HG02588 (cell line): Measurements from ENCODE around the gene GBF1.
"Not testable (repeated sequence)": the region's sequence is repeated elsewhere in the genome, so short reads cannot be mapped to it uniquely, and the experiment has no call there.

Experiments
- ATAC-seq: cut with Tn5 transposase; IDR thresholded peaks from one replicate; pipeline ENCODE4 v1.9.1; 2021; ENCODE audit warnings: mild to moderate bottlenecking, moderate library complexity; ENCODE audit not compliant: unreplicated experiment

Gene GBF1

DNA sequence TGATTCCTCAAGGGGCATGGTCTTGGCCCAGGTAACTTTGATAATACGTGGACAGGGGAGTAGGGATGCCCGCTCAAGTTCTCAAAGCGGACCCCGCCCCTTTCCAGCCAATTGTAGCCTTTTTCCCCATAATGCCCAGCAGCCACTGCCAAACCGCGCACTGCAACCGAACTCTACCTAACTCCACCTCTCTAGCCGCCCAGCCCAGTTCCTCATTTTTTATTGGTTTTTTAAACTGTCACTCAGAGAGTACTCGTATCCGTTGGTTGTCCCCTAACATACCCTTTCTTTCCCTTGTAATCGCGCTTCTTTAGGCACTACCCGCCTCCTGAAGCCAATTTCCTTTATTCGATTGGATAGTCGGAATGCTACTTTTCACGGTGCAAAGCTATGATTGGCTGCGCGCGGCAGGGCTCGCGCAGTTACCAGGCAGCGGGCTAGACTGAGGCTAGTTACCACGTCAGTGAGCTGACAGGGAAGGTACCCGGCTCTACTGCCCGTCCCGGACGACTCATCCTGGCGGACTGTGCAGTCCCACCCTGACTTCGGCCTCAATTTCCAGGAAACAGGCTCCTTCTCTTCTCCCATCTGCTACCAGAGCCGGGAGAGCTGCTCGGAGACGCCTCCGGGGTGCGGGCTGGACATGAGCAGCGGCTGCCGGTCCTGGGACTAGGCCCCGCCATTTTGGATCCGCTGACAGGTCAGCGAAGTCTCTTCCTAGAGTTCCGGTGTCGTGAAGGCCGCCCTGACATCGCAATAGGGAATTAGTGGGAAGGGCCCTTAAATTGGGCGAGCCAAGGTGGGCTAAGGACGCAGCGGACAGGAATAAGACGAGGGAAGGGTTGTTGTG is at the start of gene GBF1:
Gene GBF1 (plus strand): TSS at position 451 of the 850 bp plus-strand sequence. CDS start 13,407 bp downstream, outside the sequence.
- ATAC-seq = peak; percentile 88

- ATAC-seq = no peak
Observed at GRCh38 chr10:102196893-102197292, 48.4 kb upstream of the GBF1 start.

DNA sequence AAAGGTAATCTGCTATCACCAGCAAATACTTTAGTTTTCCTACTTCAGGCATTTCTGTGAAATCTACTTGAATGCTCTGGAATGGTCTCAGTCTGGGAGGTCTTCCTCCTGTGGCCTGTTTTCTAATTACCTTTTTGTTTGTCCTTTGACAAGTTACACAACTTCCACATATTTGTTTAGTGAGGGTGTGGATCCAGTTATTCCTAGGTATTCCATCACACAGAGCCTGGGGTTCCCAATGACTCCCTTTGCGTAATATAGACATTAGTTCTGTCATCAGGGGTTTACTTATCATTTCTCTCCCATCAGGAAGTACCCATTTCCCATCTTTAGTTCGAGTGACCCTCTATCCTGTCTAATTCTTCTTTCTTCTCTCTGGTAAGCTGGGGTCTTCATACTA is 47.3 kb upstream of the GBF1 start:
- no peak for ATAC-seq

DNA sequence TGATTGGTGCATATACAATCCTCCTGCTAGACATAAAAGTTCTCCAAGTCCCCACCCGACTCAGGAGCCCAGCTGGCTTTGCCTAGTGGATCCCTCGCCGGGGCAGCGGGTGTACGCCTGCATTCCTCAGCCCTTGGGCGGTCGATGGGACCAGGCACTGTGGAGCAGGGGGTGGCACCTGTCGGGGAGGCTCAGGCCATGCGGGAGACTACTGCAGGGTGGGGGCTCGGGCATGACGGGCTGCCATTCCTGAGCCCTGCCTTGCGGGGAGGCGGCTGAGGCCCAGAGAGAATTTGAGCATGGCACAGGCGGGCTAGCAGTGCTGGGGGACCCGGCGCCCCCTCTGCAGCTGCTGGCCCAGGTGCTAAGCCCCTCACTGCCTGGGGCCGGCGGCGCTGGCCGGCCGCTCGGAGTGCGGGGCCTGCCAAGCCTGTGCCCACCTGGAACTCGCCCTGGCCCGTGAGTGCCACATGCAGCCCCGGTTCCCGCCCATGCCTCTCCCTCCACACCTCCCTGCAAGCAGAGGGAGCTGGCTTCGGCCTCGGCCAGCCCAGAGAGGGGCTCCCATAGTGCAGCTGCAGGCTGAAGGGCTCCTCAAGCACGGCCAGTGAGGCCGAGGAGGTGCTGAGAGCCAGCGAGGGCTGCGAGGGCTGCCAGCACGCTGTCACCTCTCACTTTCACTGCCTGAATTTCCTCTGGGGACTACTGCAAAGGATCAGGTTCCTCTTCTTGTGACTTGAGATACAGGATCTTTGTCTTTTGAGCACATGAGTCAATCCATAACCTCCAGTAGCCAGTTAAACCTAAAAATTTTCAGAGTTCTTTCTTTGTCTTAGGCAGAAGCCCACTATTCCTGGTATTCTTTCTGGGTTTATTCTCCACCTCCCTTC is 44.3 kb upstream of the GBF1 start:
- ATAC-seq = no peak

DNA sequence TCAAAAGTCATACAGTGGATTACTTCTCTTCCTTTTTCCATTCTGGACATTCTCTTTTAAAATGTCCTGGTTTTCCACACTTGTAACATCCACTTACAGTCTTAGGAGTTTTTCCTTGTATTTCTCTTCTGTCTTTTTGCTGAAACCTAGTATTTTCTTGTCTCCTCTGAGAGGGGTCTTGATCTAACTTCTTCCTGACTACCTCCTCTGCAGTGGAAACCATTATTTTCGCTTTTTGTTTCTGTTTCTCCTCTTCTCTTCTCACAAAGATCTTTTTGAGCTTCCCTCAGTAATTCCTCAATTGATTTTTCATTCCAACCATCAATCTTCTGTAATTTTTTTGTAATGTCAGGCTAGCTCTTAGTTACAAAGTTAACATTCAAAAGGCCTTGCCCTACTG is 42.9 kb upstream of the GBF1 start:
- ATAC-seq = no peak

DNA sequence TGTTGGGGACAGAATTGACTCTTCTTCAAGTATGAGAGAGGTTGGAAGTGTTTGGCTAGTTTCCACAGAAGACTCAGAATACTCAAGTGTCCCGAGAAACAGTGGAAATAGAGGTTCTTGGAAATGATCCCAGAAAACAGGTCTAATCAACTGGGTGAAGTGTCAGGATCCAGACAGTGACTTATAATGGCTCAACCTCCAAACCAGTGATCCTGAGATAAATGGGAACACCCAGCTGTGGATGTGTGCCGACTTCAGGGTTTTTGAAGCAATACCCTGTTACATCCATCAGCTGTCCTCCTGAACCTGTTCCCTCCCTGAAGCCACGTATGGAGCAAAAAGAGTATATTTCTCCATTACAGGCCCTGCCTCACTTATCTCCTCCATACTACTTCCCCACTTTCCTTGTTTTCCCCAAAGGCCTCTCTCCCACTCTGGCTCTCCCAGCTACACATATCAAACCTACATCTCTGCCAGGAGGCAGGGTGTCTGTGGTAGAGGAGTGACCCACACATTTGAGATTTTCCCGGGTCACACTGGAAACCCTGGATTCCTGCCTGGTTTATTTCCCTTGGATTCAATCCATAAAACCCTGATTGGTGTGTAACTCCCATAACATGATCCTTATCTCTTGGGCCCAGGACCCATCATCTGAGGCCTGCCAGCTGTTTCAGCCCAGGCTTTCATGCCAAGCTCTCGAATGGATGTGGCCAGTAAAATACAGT is 36.9 kb upstream of the GBF1 start:
- ATAC-seq = no peak

DNA sequence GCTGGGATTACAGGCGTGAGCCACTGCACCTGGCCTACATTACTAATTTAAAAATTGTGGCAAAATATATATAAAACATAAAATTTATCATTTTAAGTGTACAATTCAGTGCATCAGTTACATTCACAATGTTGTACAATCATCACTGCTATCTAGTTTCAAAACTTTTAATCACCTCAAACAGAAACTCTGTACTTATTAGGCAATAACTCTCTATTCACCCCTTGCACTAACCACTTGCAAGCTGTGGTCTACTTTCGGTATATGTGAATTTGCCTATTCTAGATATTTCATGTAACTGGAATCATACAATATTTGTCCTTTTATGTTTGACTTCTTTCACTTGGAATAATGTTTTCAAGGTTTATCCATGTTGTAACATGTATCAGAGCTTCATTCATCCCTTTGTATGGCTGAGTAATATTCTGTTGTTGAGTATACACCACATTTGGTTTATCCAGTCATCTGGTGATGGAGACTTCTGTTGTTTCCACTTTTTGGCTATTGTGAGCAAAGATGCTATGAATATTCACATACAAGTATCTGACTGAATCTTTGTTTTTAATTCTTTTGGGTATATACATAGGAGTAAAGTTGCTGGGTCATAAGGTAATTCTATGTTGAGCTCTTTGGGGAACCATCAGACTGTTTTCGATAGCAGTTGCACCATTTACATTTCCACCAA is 33.6 kb upstream of the GBF1 start:
- ATAC-seq = no peak

DNA sequence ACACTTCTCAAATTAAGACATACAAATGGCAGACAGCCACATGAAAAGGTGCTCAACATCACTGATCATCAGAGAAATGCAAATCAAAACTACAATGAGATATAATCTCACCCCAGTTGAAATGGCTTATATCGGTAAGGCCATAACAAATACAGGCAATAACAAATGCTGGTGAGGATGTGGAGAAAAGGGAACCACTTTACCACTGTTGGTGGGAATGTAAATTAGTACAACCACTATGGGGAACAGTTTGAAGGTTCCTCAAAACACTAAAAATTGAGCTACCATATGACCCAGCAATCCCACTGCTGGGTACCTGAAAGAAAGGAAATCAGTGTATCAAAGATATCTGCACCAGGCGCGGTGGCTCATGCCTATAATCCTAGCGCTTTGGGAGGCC is 31.7 kb upstream of the GBF1 start:
- not testable (repeated sequence) for ATAC-seq

DNA sequence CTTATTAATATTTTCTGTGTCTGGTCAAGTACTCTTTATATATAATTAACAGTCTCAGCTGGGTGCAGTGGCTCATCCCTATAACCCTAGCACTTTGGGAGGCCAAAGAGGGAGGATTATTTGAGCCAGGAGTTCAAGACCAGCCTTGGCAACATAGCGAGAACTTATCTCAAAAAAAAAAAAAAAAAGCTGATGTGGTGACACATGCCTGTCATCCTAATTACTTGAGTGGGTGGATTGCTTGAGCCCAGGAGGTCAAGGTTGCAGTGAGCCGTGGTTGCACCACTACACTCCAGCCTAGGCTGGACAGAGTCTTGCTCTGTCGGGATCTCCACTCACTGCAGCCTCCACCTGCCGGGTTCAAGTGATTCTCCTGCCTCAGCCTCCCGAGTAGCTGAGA is 26.0 kb upstream of the GBF1 start:
- ATAC-seq = no peak

- ATAC-seq = no peak
Observed at GRCh38 chr10:102220612-102221011, 24.7 kb upstream of the GBF1 start.

DNA sequence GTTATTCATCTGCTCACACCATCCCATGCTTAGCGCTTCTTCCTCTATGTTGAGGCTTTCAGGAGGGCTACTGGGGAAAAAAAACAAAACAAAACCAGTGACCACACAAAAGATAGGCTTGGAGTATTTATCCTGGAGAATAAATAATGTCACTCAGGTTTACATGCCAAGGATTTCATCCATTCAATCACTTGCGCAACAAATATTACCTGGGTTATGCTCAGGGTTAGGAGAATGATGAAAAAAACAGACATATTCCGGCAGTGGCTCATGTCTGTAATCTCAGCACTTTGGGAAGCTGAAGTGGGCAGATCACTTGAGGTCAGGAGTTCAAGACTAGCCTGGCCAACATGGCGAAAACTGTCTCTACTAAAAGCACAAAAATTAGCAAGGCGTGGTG is 22.5 kb upstream of the GBF1 start:
- ATAC-seq = no peak

DNA sequence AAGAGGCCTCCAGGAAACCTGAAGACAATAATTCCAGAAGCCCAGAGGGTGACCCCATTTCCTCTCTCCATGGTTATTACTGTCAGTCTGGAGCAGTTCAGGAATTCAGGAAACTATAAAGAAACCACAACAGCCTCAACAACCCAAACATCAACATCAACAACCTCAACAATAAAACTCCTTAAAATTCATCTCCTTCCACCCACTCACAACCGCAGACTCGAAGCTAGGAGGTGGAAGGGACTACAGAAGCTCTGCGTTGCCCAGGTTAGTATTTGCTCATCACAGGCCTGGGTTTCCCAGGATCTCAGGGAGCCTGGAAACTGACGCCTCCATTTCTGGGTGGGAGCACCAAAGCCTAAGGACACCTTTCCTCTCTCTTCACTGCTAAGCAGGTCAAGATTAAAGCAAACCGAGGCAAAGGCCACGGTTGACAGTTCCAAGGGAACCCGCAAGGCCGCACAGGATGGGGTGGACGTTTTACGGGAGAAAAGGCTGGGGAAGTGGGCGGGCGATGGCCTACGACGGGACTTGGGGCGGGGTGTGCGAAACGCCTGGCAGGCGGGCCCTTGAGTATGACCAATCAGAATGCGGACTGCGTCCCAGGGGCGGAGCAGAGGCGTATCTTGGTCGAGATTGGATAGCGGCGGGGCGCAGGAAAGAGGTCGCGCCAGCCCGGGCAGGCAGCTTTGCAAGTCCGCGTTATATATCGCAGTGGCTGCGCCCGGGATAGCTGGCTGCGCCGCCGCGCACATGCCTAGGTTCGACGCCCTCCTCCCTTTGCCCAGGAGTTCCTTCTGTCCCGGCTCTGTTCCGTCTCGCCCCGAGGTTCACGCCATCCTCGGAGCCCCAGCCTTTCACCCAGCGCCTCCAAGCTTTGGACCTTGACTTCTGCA is 19.4 kb upstream of the GBF1 start, which contains the start of gene ELOVL3:
Gene ELOVL3 (plus strand): TSS at position 654 of the 896 bp plus-strand sequence. CDS start 250 bp downstream, outside the sequence.
- peak; percentile 88 for ATAC-seq

GRCh38 chr10:102226542-102226870 is 18.8 kb upstream of the GBF1 start:
- no peak for ATAC-seq

GRCh38 chr10:102227050-102227449 is 18.3 kb upstream of the GBF1 start:
- ATAC-seq = no peak

DNA sequence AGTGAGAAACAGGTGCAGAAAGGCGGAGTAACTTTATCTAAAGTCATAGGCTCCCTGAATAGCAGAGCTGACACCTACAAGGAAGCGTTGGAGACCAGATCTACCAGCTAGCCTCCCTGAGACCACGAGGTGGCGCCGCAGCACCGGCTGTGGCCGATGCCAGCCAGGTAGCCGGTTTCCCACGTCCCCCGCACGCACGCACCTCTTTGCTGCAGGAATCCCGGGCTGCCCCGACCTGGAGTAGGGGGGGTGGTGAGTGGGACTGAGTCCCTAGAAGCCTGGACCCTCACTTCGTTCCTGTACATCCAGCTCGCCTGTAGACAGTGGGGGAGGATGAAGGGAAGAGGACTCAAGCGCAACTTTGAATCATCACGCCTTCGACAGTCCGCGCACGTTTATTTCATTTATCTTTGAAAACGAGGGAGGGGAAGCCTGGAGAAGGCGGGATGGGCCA is 15.5 kb upstream of the GBF1 start:
- no peak for ATAC-seq

DNA sequence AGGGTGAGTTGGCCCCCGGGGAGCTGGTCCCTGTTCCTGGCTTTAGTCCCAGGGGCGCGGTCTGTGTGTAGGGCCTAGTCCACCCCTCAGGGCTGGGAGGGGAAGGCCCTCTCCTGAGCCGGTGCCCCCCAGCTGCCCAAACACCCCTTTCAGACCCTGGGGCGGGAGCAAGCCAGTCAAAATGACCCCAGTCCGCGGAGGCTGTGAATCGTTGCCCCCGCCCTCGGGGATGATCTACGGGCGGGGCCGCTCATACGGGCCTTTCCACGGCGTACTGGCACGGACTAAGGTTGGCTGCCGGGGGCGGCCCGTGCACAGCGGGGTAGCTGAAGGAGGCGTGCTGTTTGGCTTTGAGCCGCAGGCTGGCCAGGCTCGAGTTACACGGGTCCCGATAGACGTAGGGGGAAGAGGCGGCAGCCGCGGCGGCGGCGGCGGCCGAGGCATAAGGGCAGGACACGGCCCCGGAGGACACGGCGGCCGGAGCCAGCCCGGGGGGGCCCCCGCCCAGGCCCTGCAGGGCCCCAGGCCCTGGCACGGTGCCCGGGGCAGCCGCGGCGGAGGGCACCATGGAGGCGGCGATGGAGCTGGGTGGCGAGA is 15.0 kb upstream of the GBF1 start:
- no peak for ATAC-seq

GRCh38 chr10:102230861-102231356 is 14.4 kb upstream of the GBF1 start:
- no peak for ATAC-seq

GRCh38 chr10:102231357-102232318 is 13.7 kb upstream of the GBF1 start:
- no peak for ATAC-seq
